Measurements from ENCODE around the gene ETDB. TPM values are rescaled to one million over a fixed set of nuclear protein-coding genes. Genes with fewer than 3 reads are reported as not detected.

The ETDB gene
- total and polyA plus RNA-seq, 2 experiments from 2014 or later: not detected

GRCh38 chrX:135087867-135088266 lies 32.5 kb downstream of the ETDB start:
- Histone ChIP-seq H3K27me3 (ENCODE audit: insufficient read depth) (no peaks in the 10 kb centered on the region), H3K27ac (ENCODE audit: low read depth) (no peak overlapping the region), H3F3A (replicated peaks; ENCODE audit: low read depth) (no peaks in the 10 kb centered on the region), H3K4me2 (no peak overlapping the region), H4K20me1 (replicated peaks; ENCODE audit: insufficient read depth) (no peaks in the 10 kb centered on the region), H2AFZ (no peak overlapping the region), H3K36me3 (ENCODE audit: insufficient read depth) (no peaks in the 10 kb centered on the region), H3K4me1 (ENCODE audit: insufficient read depth) (no peaks in the 10 kb centered on the region), H3K79me2 (replicated peaks; ENCODE audit: insufficient read depth) (no peaks in the 10 kb centered on the region), H3K4me3 (no peak overlapping the region), H3K9me2 (ENCODE audit: insufficient read depth) (no peaks in the 10 kb centered on the region)
- DNase-seq (ENCODE audit: low spot score) (no peak), ATAC-seq (no peak)
- Mint-ChIP-seq H3K36me3 (ENCODE audit: low read depth) (peaks cover 7% of the 10 kb centered on the region), H3K4me1 (peaks cover 6% of the 10 kb centered on the region; the same call in 2 of the 3 replicates), H3K27me3 (ENCODE audit: insufficient read depth, low read depth, poor library complexity) (peaks cover 4% of the 10 kb centered on the region), H3K27ac (no peak overlapping the region), H3K4me3 (no peak overlapping the region), H3K9me3 (peaks cover 11% of the 10 kb centered on the region)
- TF ChIP-seq CREB1 (CRISPR knock-in tag; IDR thresholded peaks at IDR 0.05; ENCODE audit: low read depth): no peak
- no peak for TF ChIP-seq JUNB (IDR thresholded peaks at IDR 0.05; ENCODE audit: unreplicated experiment)
- TF ChIP-seq NANOG (IDR thresholded peaks at IDR 0.05; ENCODE audit: borderline replicate concordance): no peak
- TF ChIP-seq, protein P1, sequence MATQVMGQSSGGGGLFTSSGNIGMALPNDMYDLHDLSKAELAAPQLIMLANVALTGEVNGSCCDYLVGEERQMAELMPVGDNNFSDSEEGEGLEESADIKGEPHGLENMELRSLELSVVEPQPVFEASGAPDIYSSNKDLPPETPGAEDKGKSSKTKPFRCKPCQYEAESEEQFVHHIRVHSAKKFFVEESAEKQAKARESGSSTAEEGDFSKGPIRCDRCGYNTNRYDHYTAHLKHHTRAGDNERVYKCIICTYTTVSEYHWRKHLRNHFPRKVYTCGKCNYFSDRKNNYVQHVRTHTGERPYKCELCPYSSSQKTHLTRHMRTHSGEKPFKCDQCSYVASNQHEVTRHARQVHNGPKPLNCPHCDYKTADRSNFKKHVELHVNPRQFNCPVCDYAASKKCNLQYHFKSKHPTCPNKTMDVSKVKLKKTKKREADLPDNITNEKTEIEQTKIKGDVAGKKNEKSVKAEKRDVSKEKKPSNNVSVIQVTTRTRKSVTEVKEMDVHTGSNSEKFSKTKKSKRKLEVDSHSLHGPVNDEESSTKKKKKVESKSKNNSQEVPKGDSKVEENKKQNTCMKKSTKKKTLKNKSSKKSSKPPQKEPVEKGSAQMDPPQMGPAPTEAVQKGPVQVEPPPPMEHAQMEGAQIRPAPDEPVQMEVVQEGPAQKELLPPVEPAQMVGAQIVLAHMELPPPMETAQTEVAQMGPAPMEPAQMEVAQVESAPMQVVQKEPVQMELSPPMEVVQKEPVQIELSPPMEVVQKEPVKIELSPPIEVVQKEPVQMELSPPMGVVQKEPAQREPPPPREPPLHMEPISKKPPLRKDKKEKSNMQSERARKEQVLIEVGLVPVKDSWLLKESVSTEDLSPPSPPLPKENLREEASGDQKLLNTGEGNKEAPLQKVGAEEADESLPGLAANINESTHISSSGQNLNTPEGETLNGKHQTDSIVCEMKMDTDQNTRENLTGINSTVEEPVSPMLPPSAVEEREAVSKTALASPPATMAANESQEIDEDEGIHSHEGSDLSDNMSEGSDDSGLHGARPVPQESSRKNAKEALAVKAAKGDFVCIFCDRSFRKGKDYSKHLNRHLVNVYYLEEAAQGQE (IDR thresholded peaks at IDR 0.05; ENCODE audit: unreplicated experiment): no peak
- TF ChIP-seq POLR2AphosphoS5 (IDR thresholded peaks at IDR 0.05; ENCODE audit: low read depth): no peak
- no peak for TF ChIP-seq CTCF (conservative IDR thresholded peaks at IDR 0.05; ENCODE audit: low read depth in 2 of 2)
- TF ChIP-seq STAT1 (IDR thresholded peaks at IDR 0.05; ENCODE audit: unreplicated experiment): no peak
- TF ChIP-seq EZH2phosphoT487 (IDR thresholded peaks at IDR 0.05; ENCODE audit: unreplicated experiment): no peak
- TF ChIP-seq ZNF114 (CRISPR knock-in tag; IDR thresholded peaks at IDR 0.05): no peak
- TF ChIP-seq ZNF331 (CRISPR knock-in tag; IDR thresholded peaks at IDR 0.05; ENCODE audit: low read depth): no peak
- no peak for TF ChIP-seq ZNF462 (CRISPR knock-in tag; IDR thresholded peaks at IDR 0.05)
- TF ChIP-seq, protein P2, sequence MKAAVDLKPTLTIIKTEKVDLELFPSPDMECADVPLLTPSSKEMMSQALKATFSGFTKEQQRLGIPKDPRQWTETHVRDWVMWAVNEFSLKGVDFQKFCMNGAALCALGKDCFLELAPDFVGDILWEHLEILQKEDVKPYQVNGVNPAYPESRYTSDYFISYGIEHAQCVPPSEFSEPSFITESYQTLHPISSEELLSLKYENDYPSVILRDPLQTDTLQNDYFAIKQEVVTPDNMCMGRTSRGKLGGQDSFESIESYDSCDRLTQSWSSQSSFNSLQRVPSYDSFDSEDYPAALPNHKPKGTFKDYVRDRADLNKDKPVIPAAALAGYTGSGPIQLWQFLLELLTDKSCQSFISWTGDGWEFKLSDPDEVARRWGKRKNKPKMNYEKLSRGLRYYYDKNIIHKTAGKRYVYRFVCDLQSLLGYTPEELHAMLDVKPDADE (IDR thresholded peaks at IDR 0.05): no peak

Data from GM23338 (cell line).